Omental fat pad (tissue), 4 donors: ENCODE measurements around the gene ARHGAP30. TPM values are rescaled to one million over a fixed set of nuclear protein-coding genes. Genes with fewer than 3 reads are reported as not detected.

ENCODE experiments used
- ATAC-seq: fragments of 150-250 bp; one replicate; pipeline ENCODE4 v1.9.1; 2016; ENCODE audit warnings: mild to moderate bottlenecking, moderate library complexity; ENCODE audit not compliant: low FRiP score
- DNase-seq: peaks from one replicate; pipeline ENCODE4 v3.0.0-alpha.2; 2019; ENCODE audit warnings: low spot score
- CTCF ChIP-seq, 3 donors: fragments of 450-650 bp; IDR thresholded peaks; one replicate each; pipeline ENCODE4 v1.5.1; 2016 to 2017; ENCODE audit warnings: antibody characterized with exemption in 3 of 3, mild to moderate bottlenecking in 3 of 3, moderate library complexity in 2 of 3
- total RNA-seq, 4 donors: library from RNA; depleted of rRNA; stranded (reverse); fragments of >200 nt; gene quantifications; one replicate each; pipeline ENCODE4 v1.1.0, GENCODE V29; 2016

ARHGAP30 gene
- total RNA-seq, 4 donors from 2014 or later: 9.8 to 32.3 (median 24.7) TPM

GRCh38 chr1:161077426-161077825 lies 7.7 kb upstream of the ARHGAP30 start:
- no peak for TF ChIP-seq CTCF (IDR thresholded peaks at IDR 0.05)
- DNase-seq (no peak), ATAC-seq (no peak)

GRCh38 chr1:161076410-161076809 lies 6.7 kb upstream of the ARHGAP30 start:
- TF ChIP-seq CTCF (IDR thresholded peaks at IDR 0.05): no peak
- DNase-seq (no peak), ATAC-seq (no peak)

- DNase-seq (no peak), ATAC-seq (no peak)
- no peak for TF ChIP-seq CTCF (IDR thresholded peaks at IDR 0.05)
Observed at GRCh38 chr1:161074676-161075368, 5.1 kb upstream of the ARHGAP30 start.

- no peak for ATAC-seq
- no peak for TF ChIP-seq CTCF (IDR thresholded peaks at IDR 0.05)
- DNase-seq: no peak
Observed at GRCh38 chr1:161073474-161074121, 3.9 kb upstream of the ARHGAP30 start.

GRCh38 chr1:161072751-161073449 lies 3.2 kb upstream of the ARHGAP30 start:
- TF ChIP-seq CTCF (IDR thresholded peaks at IDR 0.05): no peak
- no peak for ATAC-seq
- no peak for DNase-seq

GRCh38 chr1:161071886-161072371 lies 2.2 kb upstream of the ARHGAP30 start:
- TF ChIP-seq CTCF (IDR thresholded peaks at IDR 0.05): no peak
- DNase-seq (no peak), ATAC-seq (no peak)
